Liver (tissue), 9 donors: ENCODE results near the gene KCNG1. TPM values are rescaled to one million over a fixed set of nuclear protein-coding genes. Genes with fewer than 3 reads are reported as not detected.

Experiments used
- DNase-seq: peaks from one replicate; pipeline ENCODE4 v3.0.0-alpha.2; 2017; ENCODE audit warnings: low spot score
- H3K27ac ChIP-seq, 2 donors: one replicate each; pipeline ENCODE4 v1.7.0; 2013; ENCODE audit warnings: inconsistent platforms in 2 of 2, low read length in 2 of 2, control low read depth in 1 of 2, low read depth in 1 of 2, mild to moderate bottlenecking in 1 of 2
- H3K27me3 ChIP-seq, 4 donors: one replicate each; pipeline versions ENCODE4 v1.6.1 to v1.7.0; 2013; ENCODE audit warnings: low read length in 3 of 4, inconsistent platforms in 1 of 4, mild to moderate bottlenecking in 1 of 4, moderate library complexity in 1 of 4; ENCODE audit not compliant: control insufficient read depth in 4 of 4, insufficient read depth in 4 of 4
- H3K36me3 ChIP-seq, 4 donors: one replicate each; pipeline versions ENCODE4 v1.6.1 to v1.7.0; 2013; ENCODE audit warnings: low read length in 3 of 4, mild to moderate bottlenecking in 3 of 4, low read depth in 1 of 4, moderate library complexity in 1 of 4; ENCODE audit not compliant: control insufficient read depth in 4 of 4, insufficient read depth in 3 of 4
- H3K4me1 ChIP-seq, 4 donors: one replicate each; pipeline versions ENCODE4 v1.6.1 to v1.7.0; 2013; ENCODE audit warnings: low read length in 3 of 4, mild to moderate bottlenecking in 3 of 4, moderate library complexity in 1 of 4; ENCODE audit not compliant: control insufficient read depth in 4 of 4, insufficient read depth in 4 of 4
- H3K4me3 ChIP-seq, 3 donors: one replicate each; pipeline versions ENCODE4 v1.6.1 to v1.7.0; 2013; ENCODE audit warnings: low read length in 3 of 3, control low read depth in 1 of 3, low read depth in 1 of 3, mild to moderate bottlenecking in 1 of 3
- H3K9ac ChIP-seq, 2 donors: one replicate each; pipeline ENCODE4 v1.7.0; 2013; ENCODE audit warnings: low read length in 2 of 2, mild to moderate bottlenecking in 2 of 2, moderate library complexity in 2 of 2, control low read depth in 1 of 2, low read depth in 1 of 2
- H3K9me3 ChIP-seq, 4 donors: one replicate each; pipeline versions ENCODE4 v1.6.1 to v1.7.0; 2013; ENCODE audit warnings: low read length in 3 of 4; ENCODE audit not compliant: control insufficient read depth in 4 of 4
- EGR1 ChIP-seq, 2 donors: IDR thresholded peaks; 2 replicates each; pipeline ENCODE4 v1.6.1; 2016 to 2018; ENCODE audit warnings: antibody characterized with exemption in 2 of 2, low read depth in 2 of 2
- FOXA1 ChIP-seq: IDR thresholded peaks from 2 replicates; pipeline ENCODE4 v1.6.1; 2016; ENCODE audit warnings: antibody characterized with exemption
- FOXA2 ChIP-seq: IDR thresholded peaks from 2 replicates; pipeline ENCODE4 v1.6.1; 2016; ENCODE audit warnings: antibody characterized with exemption
- GABPA ChIP-seq, 2 donors: IDR thresholded peaks in 1 of 2; conservative IDR thresholded peaks in 1 of 2; 2 replicates each; pipeline ENCODE4 v1.6.1; 2016; ENCODE audit warnings: antibody characterized with exemption in 2 of 2, mild to moderate bottlenecking in 1 of 2, moderate library complexity in 1 of 2
- HNF4A ChIP-seq, 2 donors: conservative IDR thresholded peaks; 2 replicates each; pipeline ENCODE4 v1.6.1; 2016; ENCODE audit warnings: antibody characterized with exemption in 2 of 2, mild to moderate bottlenecking in 2 of 2
- HNF4G ChIP-seq: IDR thresholded peaks from 2 replicates; pipeline ENCODE4 v1.6.1; 2016; ENCODE audit warnings: antibody characterized with exemption
- JUND ChIP-seq, 2 donors: IDR thresholded peaks; 2 replicates each; pipeline ENCODE4 v1.6.1; 2016; ENCODE audit warnings: antibody characterized with exemption in 2 of 2
- NR2F2 ChIP-seq: IDR thresholded peaks from 2 replicates; pipeline ENCODE4 v1.6.1; 2016; ENCODE audit warnings: antibody characterized with exemption
- RAD21 ChIP-seq, 2 donors: IDR thresholded peaks; 2 replicates each; pipeline ENCODE4 v1.6.1; 2016; ENCODE audit warnings: antibody characterized with exemption in 2 of 2, mild to moderate bottlenecking in 2 of 2
- RXRA ChIP-seq, 2 donors: IDR thresholded peaks; 2 replicates each; pipeline ENCODE4 v1.6.1; 2017 to 2018; ENCODE audit warnings: antibody characterized with exemption in 2 of 2, mild to moderate bottlenecking in 1 of 2
- SP1 ChIP-seq: IDR thresholded peaks from 2 replicates; pipeline ENCODE4 v1.6.1; 2018; ENCODE audit warnings: antibody characterized with exemption, mild to moderate bottlenecking
- TAF1 ChIP-seq: conservative IDR thresholded peaks from 2 replicates; pipeline ENCODE4 v1.6.1; 2016; ENCODE audit warnings: antibody characterized with exemption, mild to moderate bottlenecking
- YY1 ChIP-seq: IDR thresholded peaks from 2 replicates; pipeline ENCODE4 v1.6.1; 2016; ENCODE audit warnings: antibody characterized with exemption, mild to moderate bottlenecking
- WGBS: extraction: QIAGEN DNeasy Blood & Tissue Kit; methylation state at CpG from one replicate; pipeline ENCODE4 v1.1.7; 2013; 5-methylcytosine and 5-hydroxymethylcytosine counted together
- polyA plus RNA-seq, 2 donors: library from polyadenylated mRNA; stranded (reverse) in 1 of 2; unstranded in 1 of 2; fragments of 200-250 nt in 1 of 2; fragments of >200 nt in 1 of 2; fragmentation: Nextera tagmentation in 1 of 2; extraction: Ambion mirVana in 1 of 2; gene quantifications; one replicate each; pipeline versions ENCODE4 v1.2.1 to v1.2.3, GENCODE V29; 2013 to 2015
- total RNA-seq, 2 donors: library from RNA; depleted of rRNA; stranded (reverse); fragments of >200 nt; gene quantifications; one replicate each; pipeline ENCODE4 v1.2.3, GENCODE V29; 2014
- TF ChIP-seq, protein P1 (sequence below): IDR thresholded peaks from 2 replicates; pipeline ENCODE4 v1.6.1; 2016; ENCODE audit warnings: antibody characterized with exemption
- TF ChIP-seq, protein P2 (sequence below): fragments of 150-350 bp; IDR thresholded peaks from 2 replicates; pipeline ENCODE4 v1.5.1; 2017; ENCODE audit warnings: improper control_type of control experiment, low read depth, low read length; ENCODE audit not compliant: missing input control
- TF ChIP-seq, protein P3 (sequence below): IDR thresholded peaks from 2 replicates; pipeline ENCODE4 v1.6.1; 2016; ENCODE audit warnings: antibody characterized with exemption
- TF ChIP-seq, protein P4 (sequence below): IDR thresholded peaks from 2 replicates; pipeline ENCODE4 v1.6.1; 2016; ENCODE audit warnings: antibody characterized with exemption, mild to moderate bottlenecking
- TF ChIP-seq, protein P5 (sequence below): IDR thresholded peaks from 2 replicates; pipeline ENCODE4 v1.6.1; 2016; ENCODE audit warnings: antibody characterized with exemption
- donor health status: healthy.
- donor health status: healthy.
- donor health status: healthy.
- donor health status: healthy.
- donor health status: healthy.

The KCNG1 gene
- total and polyA plus RNA-seq, 4 donors = 0.08 to 0.24 (median 0.14) TPM; not detected in 1

DNA sequence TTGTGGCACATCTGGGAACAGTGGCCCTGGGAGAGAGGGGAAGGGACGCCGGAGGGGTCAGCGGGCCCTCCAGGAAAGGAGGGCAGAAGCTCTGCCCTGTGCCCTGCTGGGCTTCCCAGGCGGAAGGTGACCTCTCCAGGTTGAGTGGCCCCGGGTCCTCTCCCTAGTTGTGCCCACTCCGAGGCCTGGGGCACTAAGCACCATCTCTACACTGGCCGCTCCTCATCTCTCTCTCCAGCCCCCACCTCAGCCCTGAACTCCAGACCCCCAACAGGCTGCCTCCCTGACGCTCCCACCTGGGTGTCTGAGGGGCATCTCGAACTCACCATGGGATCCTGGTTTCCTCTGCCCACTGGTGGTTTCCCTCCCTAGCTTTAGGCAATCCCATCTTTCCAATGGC, 18.1 kb downstream of the KCNG1 start:
- no peak for DNase-seq
- no peaks in the 10 kb centered on the region for H3K27me3 ChIP-seq
- no peaks in the 10 kb centered on the region for H3K9me3 ChIP-seq
- TF ChIP-seq, protein P1, sequence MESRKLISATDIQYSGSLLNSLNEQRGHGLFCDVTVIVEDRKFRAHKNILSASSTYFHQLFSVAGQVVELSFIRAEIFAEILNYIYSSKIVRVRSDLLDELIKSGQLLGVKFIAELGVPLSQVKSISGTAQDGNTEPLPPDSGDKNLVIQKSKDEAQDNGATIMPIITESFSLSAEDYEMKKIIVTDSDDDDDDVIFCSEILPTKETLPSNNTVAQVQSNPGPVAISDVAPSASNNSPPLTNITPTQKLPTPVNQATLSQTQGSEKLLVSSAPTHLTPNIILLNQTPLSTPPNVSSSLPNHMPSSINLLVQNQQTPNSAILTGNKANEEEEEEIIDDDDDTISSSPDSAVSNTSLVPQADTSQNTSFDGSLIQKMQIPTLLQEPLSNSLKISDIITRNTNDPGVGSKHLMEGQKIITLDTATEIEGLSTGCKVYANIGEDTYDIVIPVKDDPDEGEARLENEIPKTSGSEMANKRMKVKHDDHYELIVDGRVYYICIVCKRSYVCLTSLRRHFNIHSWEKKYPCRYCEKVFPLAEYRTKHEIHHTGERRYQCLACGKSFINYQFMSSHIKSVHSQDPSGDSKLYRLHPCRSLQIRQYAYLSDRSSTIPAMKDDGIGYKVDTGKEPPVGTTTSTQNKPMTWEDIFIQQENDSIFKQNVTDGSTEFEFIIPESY = no peak
- TF ChIP-seq, protein P2, sequence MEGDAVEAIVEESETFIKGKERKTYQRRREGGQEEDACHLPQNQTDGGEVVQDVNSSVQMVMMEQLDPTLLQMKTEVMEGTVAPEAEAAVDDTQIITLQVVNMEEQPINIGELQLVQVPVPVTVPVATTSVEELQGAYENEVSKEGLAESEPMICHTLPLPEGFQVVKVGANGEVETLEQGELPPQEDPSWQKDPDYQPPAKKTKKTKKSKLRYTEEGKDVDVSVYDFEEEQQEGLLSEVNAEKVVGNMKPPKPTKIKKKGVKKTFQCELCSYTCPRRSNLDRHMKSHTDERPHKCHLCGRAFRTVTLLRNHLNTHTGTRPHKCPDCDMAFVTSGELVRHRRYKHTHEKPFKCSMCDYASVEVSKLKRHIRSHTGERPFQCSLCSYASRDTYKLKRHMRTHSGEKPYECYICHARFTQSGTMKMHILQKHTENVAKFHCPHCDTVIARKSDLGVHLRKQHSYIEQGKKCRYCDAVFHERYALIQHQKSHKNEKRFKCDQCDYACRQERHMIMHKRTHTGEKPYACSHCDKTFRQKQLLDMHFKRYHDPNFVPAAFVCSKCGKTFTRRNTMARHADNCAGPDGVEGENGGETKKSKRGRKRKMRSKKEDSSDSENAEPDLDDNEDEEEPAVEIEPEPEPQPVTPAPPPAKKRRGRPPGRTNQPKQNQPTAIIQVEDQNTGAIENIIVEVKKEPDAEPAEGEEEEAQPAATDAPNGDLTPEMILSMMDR = no peak
- TF ChIP-seq YY1 (no peak), HNF4G (no peak), EGR1 (IDR thresholded peaks at IDR 0.05; ENCODE audit: low read depth in 2 of 2) (no peak), TAF1 (no peak), NR2F2 (no peak), RXRA (IDR thresholded peaks at IDR 0.05) (no peak), FOXA2 (no peak), GABPA (IDR thresholded peaks at IDR 0.05 in 1 of 2, conservative IDR thresholded peaks at IDR 0.05 in 1 of 2) (no peak), RAD21 (IDR thresholded peaks at IDR 0.05) (no peak), JUND (IDR thresholded peaks at IDR 0.05) (no peak), FOXA1 (no peak), SP1 (no peak), HNF4A (conservative IDR thresholded peaks at IDR 0.05) (no peak)
- TF ChIP-seq, protein P3, sequence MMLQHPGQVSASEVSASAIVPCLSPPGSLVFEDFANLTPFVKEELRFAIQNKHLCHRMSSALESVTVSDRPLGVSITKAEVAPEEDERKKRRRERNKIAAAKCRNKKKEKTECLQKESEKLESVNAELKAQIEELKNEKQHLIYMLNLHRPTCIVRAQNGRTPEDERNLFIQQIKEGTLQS = no peak
- TF ChIP-seq, protein P4, sequence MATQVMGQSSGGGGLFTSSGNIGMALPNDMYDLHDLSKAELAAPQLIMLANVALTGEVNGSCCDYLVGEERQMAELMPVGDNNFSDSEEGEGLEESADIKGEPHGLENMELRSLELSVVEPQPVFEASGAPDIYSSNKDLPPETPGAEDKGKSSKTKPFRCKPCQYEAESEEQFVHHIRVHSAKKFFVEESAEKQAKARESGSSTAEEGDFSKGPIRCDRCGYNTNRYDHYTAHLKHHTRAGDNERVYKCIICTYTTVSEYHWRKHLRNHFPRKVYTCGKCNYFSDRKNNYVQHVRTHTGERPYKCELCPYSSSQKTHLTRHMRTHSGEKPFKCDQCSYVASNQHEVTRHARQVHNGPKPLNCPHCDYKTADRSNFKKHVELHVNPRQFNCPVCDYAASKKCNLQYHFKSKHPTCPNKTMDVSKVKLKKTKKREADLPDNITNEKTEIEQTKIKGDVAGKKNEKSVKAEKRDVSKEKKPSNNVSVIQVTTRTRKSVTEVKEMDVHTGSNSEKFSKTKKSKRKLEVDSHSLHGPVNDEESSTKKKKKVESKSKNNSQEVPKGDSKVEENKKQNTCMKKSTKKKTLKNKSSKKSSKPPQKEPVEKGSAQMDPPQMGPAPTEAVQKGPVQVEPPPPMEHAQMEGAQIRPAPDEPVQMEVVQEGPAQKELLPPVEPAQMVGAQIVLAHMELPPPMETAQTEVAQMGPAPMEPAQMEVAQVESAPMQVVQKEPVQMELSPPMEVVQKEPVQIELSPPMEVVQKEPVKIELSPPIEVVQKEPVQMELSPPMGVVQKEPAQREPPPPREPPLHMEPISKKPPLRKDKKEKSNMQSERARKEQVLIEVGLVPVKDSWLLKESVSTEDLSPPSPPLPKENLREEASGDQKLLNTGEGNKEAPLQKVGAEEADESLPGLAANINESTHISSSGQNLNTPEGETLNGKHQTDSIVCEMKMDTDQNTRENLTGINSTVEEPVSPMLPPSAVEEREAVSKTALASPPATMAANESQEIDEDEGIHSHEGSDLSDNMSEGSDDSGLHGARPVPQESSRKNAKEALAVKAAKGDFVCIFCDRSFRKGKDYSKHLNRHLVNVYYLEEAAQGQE = no peak
- TF ChIP-seq, protein P5, sequence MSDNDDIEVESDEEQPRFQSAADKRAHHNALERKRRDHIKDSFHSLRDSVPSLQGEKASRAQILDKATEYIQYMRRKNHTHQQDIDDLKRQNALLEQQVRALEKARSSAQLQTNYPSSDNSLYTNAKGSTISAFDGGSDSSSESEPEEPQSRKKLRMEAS = no peak
- WGBS = 89% methylated on average over 9 of the region's 9 CpGs
- no peaks in the 10 kb centered on the region for H3K4me1 ChIP-seq
- H3K27ac ChIP-seq = no peak overlapping the region
- H3K36me3 ChIP-seq = no peaks in the 10 kb centered on the region
- no peak overlapping the region for H3K9ac ChIP-seq
- H3K4me3 ChIP-seq = no peak overlapping the region
